HG03045 (cell line): ENCODE results near the gene FAM43B.

ENCODE experiments used
- ATAC-seq: cut with Tn5 transposase; IDR thresholded peaks from one replicate; pipeline ENCODE4 v1.9.1; 2021; ENCODE audit warnings: mild to moderate bottlenecking, moderate library complexity; ENCODE audit not compliant: unreplicated experiment

FAM43B gene

GRCh38 chr1:20589331-20590278, 37.2 kb downstream of the FAM43B start:
- ATAC-seq = no peak

- ATAC-seq = no peak
Observed at GRCh38 chr1:20590306-20590777, 38.0 kb downstream of the FAM43B start.

GRCh38 chr1:20593756-20594155, 41.4 kb downstream of the FAM43B start:
- ATAC-seq = no peak

DNA sequence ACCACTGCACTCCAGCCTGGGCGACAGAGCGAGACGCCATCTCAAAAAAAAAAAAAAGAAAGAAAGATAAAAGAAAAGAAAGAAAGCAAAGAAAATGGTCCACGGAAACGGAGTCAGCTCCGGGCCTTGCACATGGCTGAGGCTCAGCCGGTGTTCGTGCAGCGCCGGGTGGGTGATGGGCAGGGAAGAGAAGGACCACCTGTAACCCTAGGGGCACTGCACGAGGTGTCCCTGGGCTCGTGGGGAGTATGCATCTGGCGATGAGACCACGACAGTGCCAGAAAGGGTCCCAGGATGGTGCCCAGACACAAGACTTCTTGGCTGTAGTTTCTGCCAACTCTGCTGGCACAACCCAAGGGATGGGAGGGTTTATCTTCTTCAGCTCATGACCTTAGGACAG, 42.4 kb downstream of the FAM43B start:
- ATAC-seq = no peak

- ATAC-seq = no peak
Observed at GRCh38 chr1:20596106-20596505, 43.7 kb downstream of the FAM43B start.

GRCh38 chr1:20597650-20598049, 45.3 kb downstream of the FAM43B start:
- ATAC-seq = no peak

GRCh38 chr1:20600156-20600555, 47.8 kb downstream of the FAM43B start:
- no peak for ATAC-seq

- no peak for ATAC-seq
Observed at GRCh38 chr1:20601129-20601825, 48.9 kb downstream of the FAM43B start.

DNA sequence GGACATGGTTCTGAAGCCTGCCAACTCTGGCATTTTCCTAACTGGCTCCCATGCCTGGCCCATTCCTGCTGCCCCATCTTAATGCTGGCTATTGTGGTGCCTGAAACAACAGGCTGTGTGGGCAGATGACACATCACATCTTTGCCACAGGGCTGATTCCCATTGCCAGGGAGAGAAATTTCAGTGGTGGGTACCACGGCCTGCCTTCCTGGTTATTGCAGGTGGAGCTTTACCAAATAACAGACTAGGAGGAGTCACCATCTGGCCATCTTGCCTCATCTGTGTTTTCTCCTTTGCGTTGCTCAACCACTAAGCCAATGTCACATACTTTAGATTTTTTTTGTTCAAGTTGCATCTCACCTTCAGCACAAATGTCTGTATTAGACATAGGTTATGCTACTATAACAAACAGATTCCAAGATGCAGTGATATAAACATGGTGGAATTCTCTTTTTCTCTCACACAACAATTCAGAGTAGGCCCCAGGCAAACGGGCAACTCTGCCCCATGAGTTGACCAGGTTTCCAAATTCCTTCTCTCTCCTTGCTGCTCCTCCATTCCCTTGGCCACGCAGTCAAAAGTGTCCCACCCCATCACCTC, 50.6 kb downstream of the FAM43B start:
- ATAC-seq = no peak

- ATAC-seq = no peak
Observed at GRCh38 chr1:20603504-20604464, 51.4 kb downstream of the FAM43B start.
